ENCODE measurements around the gene DDIT3. TPM values are rescaled to one million over a fixed set of nuclear protein-coding genes. Genes with fewer than 3 reads are reported as not detected.

Gene DDIT3
- total RNA-seq, 1 donor from 2014 or later, result 30.5 TPM

DNA sequence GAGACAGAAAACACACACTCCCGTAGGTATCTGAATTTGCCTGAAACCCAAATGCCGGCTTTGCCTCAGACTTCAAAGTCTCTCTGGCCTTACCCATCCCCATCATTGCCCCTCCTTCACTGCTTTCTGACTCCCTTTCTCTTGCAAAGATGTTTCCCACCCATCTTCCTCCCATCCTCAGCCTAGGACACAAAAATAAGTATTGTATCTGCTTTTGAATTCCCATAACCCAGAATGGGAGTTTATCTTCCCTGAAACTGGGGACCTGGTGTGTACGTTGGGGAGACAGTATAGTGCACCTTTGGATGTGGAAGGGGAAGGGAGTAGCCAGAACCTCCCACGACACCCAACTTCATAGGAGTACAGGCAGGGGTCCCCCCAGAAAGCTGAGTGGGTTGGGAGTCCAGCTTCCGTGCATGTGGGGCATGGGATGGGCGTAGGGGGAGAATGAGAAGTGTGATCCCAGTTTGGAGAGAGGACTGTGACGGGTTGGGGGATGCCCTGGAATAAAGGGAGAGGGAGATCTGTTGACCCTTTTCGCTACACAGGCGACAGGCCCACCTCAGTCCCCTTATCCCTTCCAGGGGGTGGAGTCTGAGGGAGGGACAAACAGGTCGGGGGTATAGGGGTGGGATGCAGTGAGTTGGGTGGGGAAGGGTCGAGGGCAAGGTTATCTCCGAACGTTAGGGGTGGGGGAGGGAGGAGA lies 29.0 kb upstream of the DDIT3 start:
- ChIA-PET CTCF (no interaction called here), POLR2A (no interaction called here)
- peaks cover 10% of the 10 kb centered on the region for H3K27me3 Mint-ChIP-seq
- H3K9me3 Mint-ChIP-seq, result no peaks in the 10 kb centered on the region
- H3K4me1 Mint-ChIP-seq, result peaks cover 31% of the 10 kb centered on the region
- peak overlapping the region; percentile 75 for H3K4me3 Mint-ChIP-seq
- H3K36me3 Mint-ChIP-seq (ENCODE audit: low read depth), result peaks cover 12% of the 10 kb centered on the region
- intact Hi-C loops (cut with micrococcal nuclease), result no loop called here
- no peak for DNase-seq
- no peak overlapping the region for H3K27ac Mint-ChIP-seq
- TF ChIP-seq, protein P1, sequence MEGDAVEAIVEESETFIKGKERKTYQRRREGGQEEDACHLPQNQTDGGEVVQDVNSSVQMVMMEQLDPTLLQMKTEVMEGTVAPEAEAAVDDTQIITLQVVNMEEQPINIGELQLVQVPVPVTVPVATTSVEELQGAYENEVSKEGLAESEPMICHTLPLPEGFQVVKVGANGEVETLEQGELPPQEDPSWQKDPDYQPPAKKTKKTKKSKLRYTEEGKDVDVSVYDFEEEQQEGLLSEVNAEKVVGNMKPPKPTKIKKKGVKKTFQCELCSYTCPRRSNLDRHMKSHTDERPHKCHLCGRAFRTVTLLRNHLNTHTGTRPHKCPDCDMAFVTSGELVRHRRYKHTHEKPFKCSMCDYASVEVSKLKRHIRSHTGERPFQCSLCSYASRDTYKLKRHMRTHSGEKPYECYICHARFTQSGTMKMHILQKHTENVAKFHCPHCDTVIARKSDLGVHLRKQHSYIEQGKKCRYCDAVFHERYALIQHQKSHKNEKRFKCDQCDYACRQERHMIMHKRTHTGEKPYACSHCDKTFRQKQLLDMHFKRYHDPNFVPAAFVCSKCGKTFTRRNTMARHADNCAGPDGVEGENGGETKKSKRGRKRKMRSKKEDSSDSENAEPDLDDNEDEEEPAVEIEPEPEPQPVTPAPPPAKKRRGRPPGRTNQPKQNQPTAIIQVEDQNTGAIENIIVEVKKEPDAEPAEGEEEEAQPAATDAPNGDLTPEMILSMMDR (IDR thresholded peaks at IDR 0.05), result no peak
- ATAC-seq (ENCODE audit: low read depth), result no peak

DNA sequence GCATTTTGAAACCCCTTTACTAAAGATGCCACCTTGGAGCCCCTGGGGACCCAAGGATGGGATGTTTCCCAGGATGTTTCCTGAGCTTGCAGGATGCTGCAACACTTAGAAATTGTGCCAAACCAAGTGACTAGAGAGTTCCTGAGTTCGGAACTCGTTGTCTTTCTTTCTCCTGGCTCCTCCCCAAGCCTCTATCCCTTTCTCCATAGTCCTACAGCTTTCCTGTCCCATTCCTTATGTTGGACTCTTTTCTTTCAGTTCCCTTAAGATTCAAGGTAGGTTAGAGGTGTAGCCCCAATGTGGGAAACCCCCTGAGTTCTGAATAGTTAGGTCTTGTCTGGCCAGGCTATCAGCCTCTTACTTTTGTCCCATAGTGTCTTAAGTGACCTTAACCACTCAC lies 28.2 kb upstream of the DDIT3 start:
- POLR2A ChIA-PET, result no interaction called here
- H3K4me1 Mint-ChIP-seq, result peaks cover 33% of the 10 kb centered on the region
- H3K27ac Mint-ChIP-seq, result no peak overlapping the region
- TF ChIP-seq, protein P1 (IDR thresholded peaks at IDR 0.05), result no peak
- intact Hi-C loops (cut with micrococcal nuclease), result no loop called here
- no peak for ATAC-seq (ENCODE audit: low read depth)
- peaks cover 12% of the 10 kb centered on the region for H3K36me3 Mint-ChIP-seq (ENCODE audit: low read depth)
- H3K9me3 Mint-ChIP-seq, result no peaks in the 10 kb centered on the region
- H3K4me3 Mint-ChIP-seq, result peak overlapping the region; percentile 45
- no peak for DNase-seq
- H3K27me3 Mint-ChIP-seq, result peaks cover 10% of the 10 kb centered on the region
- CTCF ChIA-PET, result no interaction called here

GRCh38 chr12:57548013-57548315 lies 27.6 kb upstream of the DDIT3 start:
- Mint-ChIP-seq H3K27me3 (peaks cover 10% of the 10 kb centered on the region), H3K27ac (no peak overlapping the region), H3K4me3 (no peak overlapping the region), H3K36me3 (ENCODE audit: low read depth) (peaks cover 15% of the 10 kb centered on the region), H3K9me3 (no peaks in the 10 kb centered on the region), H3K4me1 (peaks cover 36% of the 10 kb centered on the region)
- CTCF ChIA-PET, result no interaction called here
- no peak for ATAC-seq (ENCODE audit: low read depth)
- TF ChIP-seq, protein P1 (IDR thresholded peaks at IDR 0.05), result no peak
- no peak for DNase-seq
- intact Hi-C loops (cut with micrococcal nuclease), result no loop called here
- POLR2A ChIA-PET, result no interaction called here

- H3K4me3 Mint-ChIP-seq, result peak overlapping the region; percentile 99
- peaks cover 10% of the 10 kb centered on the region for H3K27me3 Mint-ChIP-seq
- H3K27ac Mint-ChIP-seq, result peak overlapping the region; percentile 84
- H3K4me1 Mint-ChIP-seq, result peaks cover 36% of the 10 kb centered on the region
- ChIA-PET POLR2A (interaction anchor here (0.7 to 2.6 kb wide), 8 partner anchors 13 to 89 kb away, joined by 3 to 18 read pairs (median 9); partner anchors contain the start of genes ARHGAP9, DDIT3, MBD6 and PIP4K2C), CTCF (interaction anchor here (1.2 to 1.3 kb wide), 2 partner anchors 36 to 88 kb away, joined by 3 read pairs; no protein-coding TSS in a partner anchor)
- no peak for DNase-seq
- peaks cover 15% of the 10 kb centered on the region for H3K36me3 Mint-ChIP-seq (ENCODE audit: low read depth)
- intact Hi-C loops (cut with micrococcal nuclease), result loop anchor here (1.0 kb wide), 4 partner anchors 25 to 147 kb away; partner anchors contain the start of genes GLI1, MBD6 and OS9
- H3K9me3 Mint-ChIP-seq, result no peaks in the 10 kb centered on the region
- ATAC-seq (ENCODE audit: low read depth), result no peak
- TF ChIP-seq, protein P1 (IDR thresholded peaks at IDR 0.05), result no peak
These were observed 27.1 kb upstream of the DDIT3 start for GRCh38 chr12:57547288-57548012.

Measured in activated B cell treated with CpG ODN at 0.5 μM for 24 hours (primary cell).